ENCODE data around the gene NEDD4L.

Gene NEDD4L

DNA sequence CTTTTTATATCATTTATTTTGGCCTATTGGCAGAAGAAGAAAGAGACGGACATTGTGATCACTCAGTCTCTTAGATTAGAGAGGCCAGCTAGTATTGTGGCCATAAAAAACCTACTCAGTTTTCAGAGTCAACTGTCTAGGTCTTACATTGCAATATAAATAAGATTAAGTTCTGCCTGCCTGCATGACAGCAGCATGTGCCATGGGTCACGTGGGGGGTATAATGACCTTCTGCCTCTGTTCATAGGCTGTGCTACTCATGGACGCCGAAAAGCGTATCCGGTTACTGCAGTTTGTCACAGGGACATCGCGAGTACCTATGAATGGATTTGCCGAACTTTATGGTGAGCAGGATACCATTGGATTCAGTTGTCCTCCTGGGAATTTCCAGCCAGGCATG, 346.4 kb downstream of the NEDD4L start:
- no peak for DNase-seq

DNA sequence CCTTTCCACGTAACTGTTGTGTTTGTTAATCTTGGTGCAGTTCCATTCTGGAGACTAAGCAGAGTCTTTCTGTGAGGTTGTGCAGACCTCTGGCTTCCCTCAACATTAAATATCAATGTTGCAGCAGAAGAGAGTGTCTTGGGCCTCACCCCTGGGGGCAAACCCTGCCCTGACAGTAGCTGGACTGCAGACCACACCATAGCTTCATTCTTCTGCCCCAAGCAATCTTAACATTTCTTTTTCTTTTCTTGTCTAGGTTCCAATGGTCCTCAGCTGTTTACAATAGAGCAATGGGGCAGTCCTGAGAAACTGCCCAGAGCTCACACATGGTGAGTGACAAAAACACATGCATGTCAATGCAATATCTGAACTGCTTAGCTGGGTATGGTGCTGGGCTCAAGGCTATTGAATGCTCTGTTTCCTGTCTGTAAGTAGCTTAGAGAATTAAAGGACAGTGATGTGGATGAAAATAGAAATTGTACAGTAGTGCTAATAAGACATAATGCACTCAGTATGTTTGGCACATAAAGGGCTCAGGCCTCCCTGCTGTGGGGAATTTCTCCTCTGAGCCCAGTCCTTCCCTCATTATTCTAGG, 347.3 kb downstream of the NEDD4L start:
- no peak for DNase-seq

DNA sequence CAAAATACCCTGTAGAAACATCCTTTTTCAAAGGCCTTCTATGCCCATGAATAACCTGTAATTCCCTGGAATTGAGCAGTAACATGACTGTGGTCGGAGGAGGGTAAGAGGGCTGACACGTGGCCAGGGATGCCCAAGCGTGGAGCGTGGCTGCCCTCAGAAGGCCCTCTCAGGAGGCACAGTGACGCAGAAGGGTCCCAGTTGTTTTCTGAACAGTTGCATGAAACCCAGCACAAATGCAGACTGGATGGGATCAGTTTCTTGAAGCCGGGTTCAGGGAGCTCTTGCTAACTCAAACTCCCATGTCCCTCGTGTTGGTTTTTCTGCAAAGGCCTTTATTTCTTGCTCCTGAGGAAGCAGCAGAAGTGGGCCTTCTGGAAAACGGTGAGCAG, 347.9 kb downstream of the NEDD4L start:
- no peak for DNase-seq

DNA sequence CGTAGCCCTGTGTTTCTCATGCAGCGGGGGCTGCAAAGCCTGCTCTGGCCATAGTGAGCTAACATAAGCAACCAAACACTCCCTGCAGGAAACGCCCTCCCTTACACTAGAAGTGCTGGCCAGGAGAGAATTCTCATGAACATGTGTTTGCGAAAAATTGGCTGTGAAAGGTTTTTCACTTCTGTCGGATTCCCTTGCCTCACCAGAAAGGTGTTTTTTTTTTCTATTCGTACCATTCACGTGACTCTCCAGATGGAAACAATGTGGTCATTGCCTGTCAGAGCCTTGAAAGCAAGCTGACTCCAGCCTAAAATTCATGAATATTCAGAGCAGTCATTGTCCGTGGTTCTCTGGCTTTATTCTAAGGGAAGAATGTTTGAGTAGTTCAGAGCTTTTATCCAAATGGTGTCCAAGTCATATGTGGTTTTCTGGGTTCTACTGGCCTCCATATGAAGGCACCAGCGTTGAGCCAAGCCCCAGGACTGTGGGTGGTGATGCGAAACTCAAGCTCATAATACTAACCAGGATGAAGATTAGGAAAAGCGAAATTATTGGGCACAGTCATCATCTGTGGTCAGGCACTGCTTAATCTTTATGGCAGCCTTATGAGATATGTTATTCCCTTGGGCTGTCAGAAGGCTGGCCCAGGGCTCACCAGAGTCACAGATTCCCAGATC, 348.4 kb downstream of the NEDD4L start:
- DNase-seq, result no peak

DNA sequence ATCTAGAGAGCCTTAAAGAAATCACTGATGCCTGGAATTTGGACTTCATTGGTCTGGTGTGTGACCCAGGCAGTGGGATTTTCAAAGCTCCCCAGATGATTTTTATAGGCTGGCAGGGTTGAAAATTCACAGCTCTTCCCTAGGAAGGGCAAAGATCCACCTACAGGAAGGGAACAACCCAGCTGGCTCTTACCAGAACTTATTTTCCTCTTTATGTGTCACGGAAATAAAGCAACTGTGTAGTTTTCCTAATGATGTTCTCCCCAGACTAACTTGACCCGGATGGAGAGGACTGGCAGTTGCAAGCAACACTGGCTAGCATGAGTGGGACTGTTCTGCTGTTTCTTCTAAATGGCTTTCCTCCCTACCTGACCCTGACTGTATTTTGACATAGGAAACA, 349.3 kb downstream of the NEDD4L start:
- DNase-seq, result no peak

DNA sequence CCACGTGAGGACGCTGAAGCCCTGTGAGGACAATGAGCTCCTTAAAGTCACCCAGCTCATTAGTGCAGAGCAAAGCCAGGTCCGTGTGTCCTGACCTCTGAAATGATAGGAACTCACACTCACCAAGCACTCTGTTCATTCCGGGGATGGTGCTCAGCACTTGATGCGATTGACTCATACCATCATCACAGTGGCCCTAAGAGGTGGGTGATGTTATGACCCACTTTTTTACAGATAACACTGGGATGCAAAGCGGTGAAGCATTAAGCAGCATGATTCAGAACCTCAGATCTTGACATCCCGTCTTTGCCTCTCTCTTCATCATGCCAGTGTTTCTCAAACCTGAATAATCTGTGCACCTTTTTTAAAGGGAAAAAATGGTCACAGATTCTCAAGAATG, 350.0 kb downstream of the NEDD4L start:
- no peak for DNase-seq

DNA sequence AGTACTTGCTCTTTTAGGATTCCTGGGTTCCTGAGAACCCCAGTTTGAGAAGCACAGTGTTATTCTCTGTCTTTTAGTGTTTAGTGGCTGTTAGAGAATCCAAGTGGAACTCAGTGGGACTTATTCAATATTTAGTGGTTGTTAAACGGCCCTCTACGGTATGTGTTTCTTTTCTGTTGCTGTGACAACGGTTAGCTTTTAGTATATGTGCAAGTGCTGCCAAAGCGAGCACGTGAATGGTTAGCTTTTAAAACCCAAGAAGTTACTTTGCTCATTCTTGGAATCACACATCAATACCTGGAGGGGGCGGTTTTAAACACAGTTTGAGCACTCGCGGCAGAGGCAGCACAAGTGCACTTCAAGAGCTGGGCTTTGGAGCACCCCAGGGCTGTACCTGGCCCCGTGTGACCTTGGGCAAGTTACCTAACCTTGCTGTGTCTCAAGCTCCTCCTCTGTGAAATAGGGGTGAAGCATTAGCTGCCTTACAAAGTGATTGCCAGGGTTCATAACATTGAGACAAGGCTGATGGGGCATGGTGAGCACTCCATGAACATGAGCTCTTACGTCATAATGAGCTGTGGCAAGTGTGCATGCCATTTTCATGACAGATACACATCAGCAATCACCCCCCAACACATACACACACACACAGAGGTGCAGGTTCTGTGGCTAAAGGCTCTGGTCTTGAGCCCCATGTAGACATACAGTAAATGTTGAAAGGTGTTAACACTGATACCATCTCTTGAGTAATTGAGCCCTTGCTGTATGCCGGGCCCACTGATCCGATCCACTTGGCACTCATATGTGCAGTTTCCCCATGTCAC, 350.8 kb downstream of the NEDD4L start:
- DNase-seq, result peak; percentile 23

DNA sequence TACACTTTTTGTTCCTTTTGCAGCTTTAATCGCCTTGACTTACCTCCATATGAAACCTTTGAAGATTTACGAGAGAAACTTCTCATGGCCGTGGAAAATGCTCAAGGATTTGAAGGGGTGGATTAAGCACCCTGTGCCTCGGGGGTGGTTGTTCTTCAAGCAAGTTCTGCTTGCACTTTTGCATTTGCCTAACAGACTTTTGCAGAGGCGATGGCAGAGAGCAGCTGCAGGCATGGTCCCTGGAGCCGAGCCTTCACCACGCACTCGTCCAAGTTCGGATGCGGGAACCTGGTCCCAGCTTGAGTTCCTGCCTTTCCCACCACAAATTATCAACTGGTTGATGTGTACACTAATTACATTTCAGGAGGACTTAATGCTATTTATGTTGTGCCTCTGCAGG, 352.1 kb downstream of the NEDD4L start:
- DNase-seq, result no peak

DNA sequence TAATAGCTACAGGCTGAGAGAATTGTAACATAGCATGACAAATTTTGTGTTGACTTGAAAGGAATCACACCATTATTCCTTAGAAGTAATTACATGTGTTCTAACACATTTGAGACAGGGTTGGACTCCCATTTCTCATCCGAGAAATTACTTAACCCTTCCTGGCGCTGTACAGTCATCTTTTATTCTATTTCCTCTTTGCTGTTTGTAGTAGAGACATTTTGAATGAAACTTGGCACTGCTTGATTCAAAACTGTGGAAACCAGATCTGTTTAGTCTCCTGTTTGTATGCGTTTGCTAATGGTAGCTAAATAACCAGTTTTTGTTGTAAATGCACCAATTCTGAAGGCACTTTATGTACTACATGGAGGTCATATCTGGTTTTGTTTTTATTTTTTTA, 352.9 kb downstream of the NEDD4L start:
- DNase-seq, result no peak

DNA sequence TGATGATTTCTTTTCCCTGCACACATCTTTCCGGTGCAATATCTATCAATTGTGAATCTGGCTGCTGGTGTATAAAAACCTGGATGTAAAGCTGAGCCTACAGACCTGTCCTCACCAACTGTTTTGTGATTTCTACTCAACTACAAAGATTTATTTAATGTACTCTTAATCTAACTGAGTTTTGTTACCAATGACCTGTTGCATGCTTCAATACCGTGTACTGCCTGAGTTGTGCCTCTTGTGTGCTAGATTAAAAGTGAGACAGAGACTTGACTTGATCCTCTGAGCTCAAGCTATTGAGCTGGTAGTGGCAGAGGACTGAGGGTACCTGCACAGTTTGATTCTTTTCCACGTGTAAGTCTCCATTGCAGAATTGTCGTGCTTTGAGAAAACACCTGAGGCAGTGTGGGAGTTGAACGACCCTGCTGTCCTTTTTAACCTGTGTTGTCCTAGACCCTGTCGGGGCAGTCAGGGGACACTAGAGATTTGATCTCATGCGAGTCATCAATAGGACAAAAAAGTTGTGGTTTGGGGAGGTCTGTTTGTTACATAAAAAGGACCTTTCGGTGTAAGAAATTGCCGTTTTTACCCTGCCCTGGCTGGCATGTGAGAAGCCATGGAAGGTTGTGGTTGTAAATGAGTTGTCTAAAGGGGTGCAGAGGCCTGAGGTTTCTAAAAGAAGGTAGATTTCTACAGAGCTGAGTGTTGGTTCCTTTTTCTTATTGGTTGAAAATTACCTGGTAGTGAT, 353.5 kb downstream of the NEDD4L start:
- DNase-seq, result no peak

DNA sequence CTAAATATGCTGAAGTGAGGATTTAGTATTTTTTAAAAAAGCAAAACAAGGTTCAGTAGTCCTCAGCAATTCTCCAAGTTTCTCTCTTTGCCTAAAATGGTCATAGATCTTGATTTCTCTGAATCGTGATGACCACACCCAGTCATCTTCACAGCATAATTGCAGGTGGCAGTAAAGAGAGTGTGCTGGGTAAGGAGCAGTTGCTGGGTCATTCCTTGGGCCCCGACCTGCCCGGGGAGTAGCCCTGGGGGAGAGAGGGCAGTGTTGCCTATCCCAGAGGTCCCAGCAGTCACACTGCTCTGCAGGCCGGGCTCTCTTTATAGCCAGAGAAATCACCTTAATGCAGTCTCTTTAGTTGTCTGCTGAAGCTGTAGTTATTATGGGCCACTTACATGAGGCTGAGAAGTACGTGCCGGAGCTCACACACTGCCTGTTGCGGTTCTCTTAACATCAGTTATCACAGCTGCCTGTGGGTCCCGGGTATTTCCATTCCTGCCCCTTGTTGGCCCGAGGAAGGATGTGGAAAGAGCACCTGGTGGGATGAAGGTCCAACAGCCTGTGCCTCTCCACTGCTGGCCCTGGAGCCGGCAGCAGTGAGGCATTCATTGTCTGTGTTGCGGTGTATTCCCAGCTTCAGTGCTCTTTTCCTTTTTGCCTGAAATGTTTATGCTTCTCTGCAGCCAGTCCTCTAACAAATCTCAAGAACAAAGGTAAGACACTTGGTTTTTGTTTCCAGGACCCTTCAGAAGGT, 354.8 kb downstream of the NEDD4L start:
- no peak for DNase-seq

DNA sequence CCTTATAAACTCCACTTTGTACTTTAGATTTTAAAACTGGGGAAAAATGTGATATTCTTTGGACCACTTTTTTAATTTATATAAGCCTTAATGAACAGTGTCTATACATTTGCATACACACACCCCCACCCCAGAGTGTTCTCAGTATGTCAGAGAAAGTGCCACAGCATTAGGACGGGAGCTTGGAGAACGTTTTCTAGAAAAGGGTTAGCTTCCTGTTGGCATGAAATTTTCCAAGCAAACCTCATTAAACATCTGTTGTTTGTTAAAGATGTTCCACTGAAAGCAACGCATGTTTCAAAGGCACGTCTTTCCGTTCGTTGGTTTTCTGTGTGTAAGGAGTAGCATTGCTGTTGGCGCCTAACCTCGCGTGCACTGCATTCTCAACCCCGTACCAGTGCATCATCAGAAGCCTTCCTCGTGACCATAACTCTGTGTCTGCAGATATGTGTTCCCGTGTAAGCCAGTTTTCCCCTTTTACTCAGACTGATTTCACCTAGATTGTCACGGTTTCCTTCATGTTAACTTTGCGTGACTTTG, 356.4 kb downstream of the NEDD4L start:
- no peak for DNase-seq

DNA sequence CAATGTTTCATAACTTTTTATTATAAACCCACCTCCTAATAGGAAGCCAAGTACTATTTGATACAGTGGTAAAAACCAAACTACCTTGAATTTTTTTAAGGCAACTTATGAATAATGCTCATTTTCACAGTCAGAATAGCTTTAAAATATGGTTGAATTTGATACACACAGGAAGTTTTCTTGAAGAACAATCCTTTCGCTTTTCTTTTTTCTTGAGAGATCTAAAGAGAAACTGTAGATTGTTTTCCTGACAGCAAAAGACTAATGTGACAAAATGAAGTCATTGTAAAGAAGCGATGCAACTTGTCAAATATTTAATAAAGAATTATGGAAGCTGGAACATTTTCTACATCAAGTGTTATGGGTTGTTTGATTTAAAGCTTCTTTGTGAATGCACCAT, 357.2 kb downstream of the NEDD4L start:
- no peak for DNase-seq

DNA sequence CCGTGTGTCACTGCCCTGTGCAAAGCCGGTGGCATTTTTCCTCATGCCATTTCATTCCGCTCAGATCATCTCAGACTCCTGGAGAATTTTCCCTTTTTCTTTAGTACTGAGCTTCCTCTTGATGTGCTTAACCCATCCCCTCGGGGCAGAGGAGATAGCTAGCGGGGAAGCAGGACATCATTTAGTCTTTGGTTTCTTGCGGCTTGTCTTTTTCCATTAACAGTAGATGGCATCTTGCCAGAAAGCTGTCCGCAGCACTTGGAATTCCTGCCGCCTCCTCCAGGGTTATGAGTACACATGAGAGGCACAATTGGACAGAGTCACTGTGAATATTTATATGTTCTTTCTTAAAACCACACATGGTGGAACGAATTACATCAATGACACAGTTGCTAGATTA, 358.2 kb downstream of the NEDD4L start:
- DNase-seq, result no peak

DNA sequence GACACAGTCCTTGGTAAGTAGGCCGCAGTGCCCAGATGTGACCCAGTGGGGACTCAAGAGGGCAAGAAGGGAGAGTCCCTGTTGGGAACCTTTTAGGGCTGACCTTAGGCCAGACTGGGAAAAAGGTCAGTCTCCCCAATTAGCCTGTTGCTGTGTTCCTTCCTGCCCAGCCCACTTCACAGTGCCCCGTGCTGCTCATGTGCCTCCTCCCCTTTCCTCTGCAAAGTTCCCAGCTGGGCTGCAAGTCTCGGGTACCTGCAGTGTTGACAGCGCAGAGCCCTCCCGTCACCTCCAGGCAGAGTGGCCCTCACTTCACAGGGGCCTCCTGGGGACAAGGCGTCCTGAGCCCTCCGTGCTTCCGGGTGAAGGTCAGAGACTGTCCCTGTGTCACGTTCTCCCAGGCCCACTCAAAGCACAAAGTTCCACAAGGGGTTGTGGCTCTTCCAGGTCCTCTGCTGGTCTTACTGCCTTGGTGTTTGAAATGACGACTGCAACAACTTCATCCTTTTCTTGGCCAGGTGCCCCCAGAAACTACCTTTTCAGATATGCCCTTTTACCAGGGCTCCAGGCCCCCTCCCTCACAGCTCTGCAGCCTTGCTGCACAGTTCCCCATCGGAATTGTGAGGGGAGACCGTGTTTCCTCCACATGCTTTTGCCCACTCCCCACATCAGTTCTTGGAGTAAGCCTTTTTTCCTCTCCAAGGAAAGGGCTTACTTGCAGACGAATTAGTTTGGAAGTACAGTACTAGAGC, 359.1 kb downstream of the NEDD4L start:
- DNase-seq, result no peak

DNA sequence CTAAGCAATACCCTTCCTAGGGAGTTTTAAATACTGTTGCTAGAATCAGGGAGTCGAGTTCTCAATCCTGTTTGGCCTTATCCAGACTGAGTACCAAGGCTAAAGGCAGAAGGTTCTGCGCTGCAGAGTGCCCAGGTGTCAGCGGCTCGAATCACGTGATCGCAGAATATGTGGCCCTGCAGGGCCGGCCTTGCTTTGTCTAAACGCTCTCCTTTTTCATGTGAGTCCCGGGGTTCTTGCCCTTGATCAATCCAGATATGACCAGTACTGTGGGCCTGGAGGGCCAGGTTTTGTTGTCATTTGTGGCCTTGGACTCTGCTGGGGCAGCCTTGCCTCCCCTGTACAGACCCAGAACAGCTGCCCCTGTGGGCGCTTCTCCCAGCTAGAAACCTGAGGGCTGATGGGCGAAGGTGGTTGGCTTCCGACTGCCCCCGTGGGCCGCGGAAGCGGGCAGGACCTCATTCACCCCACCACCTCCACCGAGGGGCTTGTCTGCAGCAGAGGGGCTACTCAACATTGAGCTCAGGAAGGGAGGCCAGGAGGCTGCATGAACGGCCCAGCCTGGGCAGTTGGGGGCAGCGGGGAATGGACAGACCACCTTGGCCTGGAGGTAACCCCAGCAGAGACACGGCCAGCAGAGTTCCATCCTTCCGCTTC, 359.9 kb downstream of the NEDD4L start:
- DNase-seq, result no peak

DNA sequence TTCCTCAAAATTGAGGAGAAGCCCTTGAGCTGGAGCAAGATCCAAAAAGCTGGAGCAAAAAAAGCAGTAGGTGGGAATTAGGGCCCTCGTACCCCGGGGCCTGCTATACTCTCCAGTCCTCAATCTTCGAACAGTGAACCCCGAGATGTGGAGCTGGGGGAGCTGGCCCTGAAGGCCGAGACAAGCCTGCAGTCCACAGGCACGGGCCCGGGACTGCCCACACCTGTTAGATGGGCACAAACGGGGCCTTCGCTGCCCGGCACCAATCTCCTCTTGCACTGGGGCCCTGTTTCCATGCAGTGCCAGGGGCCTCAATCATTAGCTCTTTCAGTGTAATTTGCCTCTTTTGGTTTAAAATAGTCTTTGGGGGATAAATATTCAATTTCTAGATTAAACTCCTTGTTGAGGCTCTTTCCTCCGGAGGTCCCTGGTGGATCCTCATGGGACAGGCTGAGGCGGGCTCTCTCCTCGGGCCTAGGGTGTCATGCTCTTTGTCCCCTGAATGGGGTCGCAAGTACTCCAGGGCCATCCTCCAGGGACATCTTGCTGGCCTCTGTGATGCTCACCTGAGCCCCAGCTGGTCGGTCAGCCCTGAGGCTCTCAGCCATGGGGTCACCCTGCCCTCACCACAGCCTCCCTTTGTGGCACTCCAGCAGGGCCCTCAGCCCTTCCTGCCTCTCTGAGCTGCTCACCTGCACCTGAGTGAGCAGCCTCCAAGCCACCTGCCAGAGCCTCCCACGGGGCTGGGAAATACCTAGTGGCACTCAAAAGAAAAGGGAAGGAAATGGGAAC, 361.3 kb downstream of the NEDD4L start:
- DNase-seq, result no peak

DNA sequence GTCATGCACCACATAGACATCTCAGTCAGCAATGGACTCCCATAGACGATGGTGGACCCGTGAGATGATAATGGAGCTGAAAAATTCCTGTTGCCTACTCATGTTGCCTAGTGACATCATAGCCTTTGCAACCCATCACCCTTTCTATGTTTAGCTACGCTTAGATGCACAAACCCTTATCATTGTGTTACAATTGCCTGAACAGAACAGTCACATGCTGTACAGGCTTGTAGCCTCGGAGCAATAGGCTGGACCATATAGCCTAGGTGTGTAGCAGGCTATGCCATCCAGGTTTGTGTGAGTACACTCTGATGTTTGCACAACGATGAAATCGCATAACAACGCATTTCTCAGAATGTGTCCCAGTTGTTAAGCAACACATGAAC, 363.2 kb downstream of the NEDD4L start:
- DNase-seq, result no peak

DNA sequence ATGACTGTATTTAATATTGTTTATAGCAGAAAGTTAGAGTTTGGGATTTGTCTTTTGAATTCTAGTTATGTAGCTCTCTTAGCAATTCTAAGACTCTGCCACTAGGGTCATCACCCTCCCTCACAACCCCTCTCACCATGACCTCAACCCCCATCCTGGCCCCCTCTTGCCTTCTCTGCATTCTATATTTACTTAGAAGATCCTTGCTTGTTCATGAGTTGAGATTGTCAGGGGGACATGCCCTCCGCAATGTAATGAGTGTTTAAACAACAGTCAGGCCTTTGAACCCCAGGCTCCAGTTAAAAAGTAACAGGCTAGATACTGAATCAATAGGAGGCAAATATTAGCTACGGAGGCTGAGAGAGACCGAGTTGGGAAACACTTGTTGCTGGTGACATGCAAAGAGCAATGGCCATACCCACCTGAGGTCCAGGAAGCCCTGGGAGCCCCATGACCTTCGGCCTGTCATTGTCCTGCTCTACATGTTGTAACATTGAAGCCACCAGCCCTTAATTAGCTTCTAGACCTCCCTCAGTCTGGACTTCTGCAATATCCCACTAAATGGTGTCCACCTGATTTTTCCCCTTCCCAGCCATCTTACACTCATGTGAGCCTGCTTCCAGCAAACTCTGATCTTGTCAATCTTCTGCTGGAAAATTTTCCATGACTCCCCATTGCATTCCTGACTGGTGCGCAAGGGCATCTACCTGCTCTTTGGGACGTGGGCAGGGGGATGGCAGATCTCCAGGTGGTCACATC, 363.8 kb downstream of the NEDD4L start:
- DNase-seq, result no peak

DNA sequence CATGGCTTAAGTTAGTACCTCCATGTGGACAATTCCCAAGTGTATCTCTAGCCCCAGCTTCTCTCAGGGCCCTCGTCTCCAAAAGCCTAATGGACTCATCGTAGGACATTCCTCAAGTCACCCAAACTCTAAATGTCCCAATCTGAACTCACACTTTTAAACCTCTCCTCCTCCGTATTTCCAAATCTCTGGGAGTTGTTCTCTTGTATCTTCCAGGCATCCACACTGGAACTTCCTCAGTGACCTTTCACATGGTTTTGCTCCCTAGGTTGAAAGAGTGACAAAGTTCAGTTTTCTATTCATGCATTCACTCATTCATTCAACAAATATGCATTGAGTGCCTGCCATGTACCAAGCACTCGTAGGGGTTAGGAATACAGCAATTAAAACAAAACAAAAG, 364.6 kb downstream of the NEDD4L start:
- no peak for DNase-seq
